RWPE2 (cell line): Measurements from ENCODE around the gene LILRA5.
"Not testable (repeated sequence)": the region's sequence is repeated elsewhere in the genome, so short reads cannot be mapped to it uniquely, and the experiment has no call there.

Experiments used
- ATAC-seq: fragments of 200-7000 bp; cut with Tn5 transposase; 3 replicates; pipeline ENCODE4 v1.9.1; 2021; ENCODE audit warnings: low read depth
- DNase-seq: peaks from one replicate; pipeline ENCODE4 v3.0.0-alpha.2; 2020; ENCODE audit warnings: low spot score
- H3K27ac ChIP-seq: fragments of 450-650 bp; 2 replicates; pipeline ENCODE4 v1.5.1; 2017; ENCODE audit warnings: mild to moderate bottlenecking; ENCODE audit not compliant: poor library complexity, severe bottlenecking
- H3K27me3 ChIP-seq: fragments of 250-450 bp; sonication (Bioruptor Pico); 2 replicates; pipeline ENCODE4 v1.5.1; 2021; ENCODE audit warnings: mild to moderate bottlenecking, moderate library complexity; ENCODE audit not compliant: insufficient read depth, poor library complexity, severe bottlenecking
- H3K36me3 ChIP-seq: fragments of 250-450 bp; sonication (Bioruptor Pico); 2 replicates; pipeline ENCODE4 v1.5.1; 2020; ENCODE audit warnings: low read depth, mild to moderate bottlenecking, moderate library complexity
- H3K4me1 ChIP-seq: fragments of 250-450 bp; sonication (Bioruptor Pico); 2 replicates; pipeline ENCODE4 v1.5.1; 2021; ENCODE audit warnings: mild to moderate bottlenecking, moderate library complexity; ENCODE audit not compliant: insufficient read depth, poor library complexity, severe bottlenecking
- H3K4me3 ChIP-seq: fragments of 250-450 bp; sonication (Bioruptor Pico); 2 replicates; pipeline ENCODE4 v1.5.1; 2021; ENCODE audit warnings: mild to moderate bottlenecking, moderate library complexity; ENCODE audit not compliant: severe bottlenecking
- H3K9me3 ChIP-seq: fragments of 250-450 bp; sonication (Bioruptor Pico); 2 replicates; pipeline ENCODE4 v1.5.1; 2021; ENCODE audit warnings: mild to moderate bottlenecking, moderate library complexity; ENCODE audit not compliant: severe bottlenecking
- CTCF ChIP-seq: fragments of 450-650 bp; IDR thresholded peaks from one replicate; pipeline ENCODE4 v1.5.1; 2017; ENCODE audit warnings: mild to moderate bottlenecking, moderate library complexity; ENCODE audit not compliant: poor library complexity, severe bottlenecking

LILRA5 gene

GRCh38 chr19:54333586-54334298 lies 20.8 kb upstream of the LILRA5 start:
- H3K4me1 ChIP-seq = no peaks in the 10 kb centered on the region
- H3K27ac ChIP-seq = no peak overlapping the region
- H3K9me3 ChIP-seq = no peaks in the 10 kb centered on the region
- peaks cover 3% of the 10 kb centered on the region for H3K27me3 ChIP-seq
- no peaks in the 10 kb centered on the region for H3K36me3 ChIP-seq
- ATAC-seq (no peak), DNase-seq (no peak)
- no peak for TF ChIP-seq CTCF
- no peak overlapping the region for H3K4me3 ChIP-seq

GRCh38 chr19:54332149-54332548 lies 19.2 kb upstream of the LILRA5 start:
- DNase-seq = no peak
- TF ChIP-seq CTCF = no peak
- Histone ChIP-seq H3K36me3 (no peaks in the 10 kb centered on the region), H3K4me1 (no peaks in the 10 kb centered on the region), H3K4me3 (no peak overlapping the region), H3K27ac (no peak overlapping the region), H3K9me3 (no peaks in the 10 kb centered on the region), H3K27me3 (peaks cover 3% of the 10 kb centered on the region)
- no peak for ATAC-seq

GRCh38 chr19:54331626-54332025 lies 18.7 kb upstream of the LILRA5 start:
- H3K4me1 ChIP-seq = no peaks in the 10 kb centered on the region

DNA sequence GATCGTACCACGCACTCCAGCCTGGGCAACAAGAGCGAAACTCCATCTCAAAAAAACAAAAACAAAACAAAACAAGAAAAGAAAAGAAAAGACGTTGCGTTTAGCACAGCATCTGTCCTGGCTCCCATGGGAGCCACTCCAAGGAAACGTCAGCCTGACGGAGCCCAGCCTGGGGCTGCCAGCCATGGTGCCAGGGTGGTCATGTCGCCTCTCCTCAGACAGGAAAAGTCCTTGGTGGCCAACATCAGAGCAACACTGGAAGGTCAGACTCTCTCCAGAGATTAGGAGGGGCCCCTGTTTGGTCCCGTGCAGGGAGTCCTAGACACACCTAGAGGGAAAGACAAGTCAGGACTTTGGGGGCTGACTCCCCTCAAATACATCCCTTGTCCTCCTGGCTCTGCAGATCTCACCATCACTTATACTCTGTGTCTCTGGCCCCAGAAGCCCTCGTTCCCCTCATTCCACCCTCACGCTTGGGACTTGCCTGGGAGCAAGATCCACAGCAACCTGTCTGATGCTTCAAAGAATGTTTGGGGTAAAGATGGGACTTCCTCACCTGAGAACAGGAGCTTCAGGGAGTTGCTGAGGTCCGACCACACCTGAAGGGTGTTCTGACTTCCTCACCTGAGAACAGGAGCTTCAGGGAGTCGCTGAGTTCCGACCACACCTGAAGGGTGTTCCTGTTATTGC lies 16.7 kb upstream of the LILRA5 start:
- no peak overlapping the region for H3K27ac ChIP-seq

More at GRCh38 chr19:54331626-54332025, 18.7 kb upstream of the LILRA5 start:
- ATAC-seq = no peak
- no peak for DNase-seq
- no peak overlapping the region for H3K4me3 ChIP-seq
- H3K27ac ChIP-seq = no peak overlapping the region
- no peak for TF ChIP-seq CTCF
- no peaks in the 10 kb centered on the region for H3K36me3 ChIP-seq
- H3K9me3 ChIP-seq = no peaks in the 10 kb centered on the region
- H3K27me3 ChIP-seq = peaks cover 3% of the 10 kb centered on the region

GRCh38 chr19:54328781-54329180 lies 15.8 kb upstream of the LILRA5 start:
- DNase-seq, H3K27ac ChIP-seq, ATAC-seq, H3K9me3 ChIP-seq, H3K36me3 ChIP-seq, H3K27me3 ChIP-seq, H3K4me1 ChIP-seq, H3K4me3 ChIP-seq: not testable (repeated sequence)

More for the DNA sequence above, 16.7 kb upstream of the LILRA5 start:
- H3K4me3 ChIP-seq = no peak overlapping the region
- H3K27me3 ChIP-seq = peaks cover 3% of the 10 kb centered on the region
- ATAC-seq (no peak), DNase-seq (no peak)
- no peak for TF ChIP-seq CTCF
- no peaks in the 10 kb centered on the region for H3K9me3 ChIP-seq
- no peaks in the 10 kb centered on the region for H3K36me3 ChIP-seq
- no peaks in the 10 kb centered on the region for H3K4me1 ChIP-seq
